Astrocyte (in vitro differentiated cells and primary cell): ENCODE measurements around the gene FRMD4A. TPM values are rescaled to one million over a fixed set of nuclear protein-coding genes. Genes with fewer than 3 reads are reported as not detected.

Experiments
- DNase-seq: peaks from one replicate; pipeline ENCODE4 v3.0.0-alpha.2; 2010; ENCODE audit warnings: low read depth
- FAIRE-seq: peaks from 2 replicates; lab custom pipeline; 2011; peaks lifted over from hg19 to GRCh38; lab: Jason Lieb, UNC
- H2AFZ ChIP-seq: 2 replicates; pipeline ENCODE4 v1.6.0; 2012; ENCODE audit warnings: low read depth, low read length, inconsistent platforms
- H3K27ac ChIP-seq: 2 replicates; pipeline ENCODE4 v1.5.1; 2011; ENCODE audit warnings: low read depth, low read length, inconsistent platforms
- H3K27me3 ChIP-seq: 2 replicates; pipeline ENCODE4 v1.6.0; 2011; ENCODE audit warnings: low read length, inconsistent platforms; ENCODE audit not compliant: insufficient read depth
- H3K36me3 ChIP-seq: 2 replicates; pipeline ENCODE4 v1.5.1; 2011; ENCODE audit warnings: low read length, inconsistent platforms; ENCODE audit not compliant: insufficient read depth
- H3K4me1 ChIP-seq: 2 replicates; pipeline ENCODE4 v1.5.1; 2011; ENCODE audit warnings: low read length, inconsistent platforms; ENCODE audit not compliant: insufficient read depth
- H3K4me2 ChIP-seq: 2 replicates; pipeline ENCODE4 v1.6.0; 2012; ENCODE audit warnings: low read length, inconsistent platforms
- H3K4me3 ChIP-seq: 2 replicates; pipeline ENCODE4 v1.5.1; 2011; ENCODE audit warnings: low read depth, mild to moderate bottlenecking, low read length, inconsistent platforms; ENCODE audit not compliant: insufficient read depth
- H3K79me2 ChIP-seq: 2 replicates; pipeline ENCODE4 v1.6.0; 2012; ENCODE audit warnings: mild to moderate bottlenecking, low read length, inconsistent platforms; ENCODE audit not compliant: insufficient read depth
- H3K9ac ChIP-seq: 2 replicates; pipeline ENCODE4 v1.6.0; 2012; ENCODE audit warnings: mild to moderate bottlenecking, low read length, inconsistent platforms
- H3K9me3 ChIP-seq: 2 replicates; pipeline ENCODE4 v1.5.1; 2012; ENCODE audit warnings: low read depth, mild to moderate bottlenecking, low read length, inconsistent platforms; ENCODE audit not compliant: insufficient read depth
- H4K20me1 ChIP-seq: 2 replicates; pipeline ENCODE4 v1.6.0; 2012; ENCODE audit warnings: low read length, inconsistent platforms; ENCODE audit not compliant: insufficient read depth
- H3K27ac Mint-ChIP-seq: one replicate; pipeline ENCODE4 v1.8.0; 2021; ENCODE audit warnings: mild to moderate bottlenecking, mixed read lengths; ENCODE audit not compliant: unreplicated experiment
- H3K27me3 Mint-ChIP-seq: one replicate; pipeline ENCODE4 v1.8.0; 2021; ENCODE audit warnings: low read depth, mixed read lengths; ENCODE audit not compliant: unreplicated experiment
- H3K36me3 Mint-ChIP-seq: one replicate; pipeline ENCODE4 v1.8.0; 2021; ENCODE audit warnings: low read depth, mixed read lengths; ENCODE audit not compliant: unreplicated experiment
- H3K4me1 Mint-ChIP-seq: one replicate; pipeline ENCODE4 v1.8.0; 2021; ENCODE audit warnings: low read depth, mixed read lengths; ENCODE audit not compliant: unreplicated experiment
- H3K4me3 Mint-ChIP-seq: one replicate; pipeline ENCODE4 v1.8.0; 2021; ENCODE audit warnings: mild to moderate bottlenecking, moderate library complexity, mixed read lengths; ENCODE audit not compliant: unreplicated experiment
- H3K9me3 Mint-ChIP-seq: one replicate; pipeline ENCODE4 v1.8.0; 2021; ENCODE audit warnings: mild to moderate bottlenecking, mixed read lengths; ENCODE audit not compliant: unreplicated experiment
- EZH2 ChIP-seq: IDR thresholded peaks from 2 replicates; pipeline ENCODE4 v1.6.1; 2012; ENCODE audit warnings: mild to moderate bottlenecking, low read length, inconsistent platforms; ENCODE audit not compliant: insufficient read depth
- total RNA-seq: library from RNA; stranded (reverse); gene quantifications from 2 replicates; pipeline ENCODE4 v1.2.1, GENCODE V29; 2021
- TF ChIP-seq, protein P1 (sequence below): IDR thresholded peaks from 2 replicates; pipeline ENCODE4 v1.5.1; 2011; ENCODE audit warnings: low read depth, mild to moderate bottlenecking, inconsistent platforms, low read length, moderate library complexity; ENCODE audit not compliant: insufficient read depth

FRMD4A gene
- total RNA-seq, 1 donor from 2014 or later = 82.5 TPM

DNA sequence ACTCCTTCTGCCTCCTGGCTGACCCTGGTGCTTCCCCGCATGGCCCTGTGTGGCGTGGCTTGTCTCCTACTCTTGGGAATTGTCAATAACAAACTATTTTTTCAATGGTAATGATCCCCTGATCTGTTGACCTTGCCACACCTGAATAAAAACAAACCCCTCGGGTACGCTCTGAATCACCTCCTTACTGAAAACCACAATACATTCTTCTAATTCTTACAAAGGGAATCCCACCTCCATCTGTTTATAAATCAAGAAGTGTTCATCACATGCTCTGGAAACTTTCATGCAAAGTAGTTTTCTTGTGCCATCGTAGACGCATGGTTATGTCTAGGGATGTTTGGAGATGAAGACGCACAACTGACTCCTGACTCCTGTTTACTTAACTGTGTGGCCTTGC lies 245.8 kb downstream of the FRMD4A start:
- Histone ChIP-seq H2AFZ (no peak overlapping the region), H3K4me2 (peak overlapping the region; percentile 62), H3K4me1 (peaks cover 23% of the 10 kb centered on the region), H3K4me3 (no peak overlapping the region), H3K27ac (no peak overlapping the region), H3K79me2 (no peaks in the 10 kb centered on the region), H3K9me3 (no peaks in the 10 kb centered on the region), H4K20me1 (no peaks in the 10 kb centered on the region), H3K36me3 (no peaks in the 10 kb centered on the region), H3K27me3 (peaks cover 19% of the 10 kb centered on the region), H3K9ac (peak overlapping the region; percentile 3)
- peak; percentile 79 for DNase-seq
- Mint-ChIP-seq H3K9me3 (peaks cover 2% of the 10 kb centered on the region), H3K36me3 (no peaks in the 10 kb centered on the region), H3K27ac (no peak overlapping the region), H3K4me1 (peaks cover 10% of the 10 kb centered on the region), H3K4me3 (no peak overlapping the region), H3K27me3 (peaks cover 20% of the 10 kb centered on the region)
- peak; percentile 73 for FAIRE-seq
- TF ChIP-seq, protein P1, sequence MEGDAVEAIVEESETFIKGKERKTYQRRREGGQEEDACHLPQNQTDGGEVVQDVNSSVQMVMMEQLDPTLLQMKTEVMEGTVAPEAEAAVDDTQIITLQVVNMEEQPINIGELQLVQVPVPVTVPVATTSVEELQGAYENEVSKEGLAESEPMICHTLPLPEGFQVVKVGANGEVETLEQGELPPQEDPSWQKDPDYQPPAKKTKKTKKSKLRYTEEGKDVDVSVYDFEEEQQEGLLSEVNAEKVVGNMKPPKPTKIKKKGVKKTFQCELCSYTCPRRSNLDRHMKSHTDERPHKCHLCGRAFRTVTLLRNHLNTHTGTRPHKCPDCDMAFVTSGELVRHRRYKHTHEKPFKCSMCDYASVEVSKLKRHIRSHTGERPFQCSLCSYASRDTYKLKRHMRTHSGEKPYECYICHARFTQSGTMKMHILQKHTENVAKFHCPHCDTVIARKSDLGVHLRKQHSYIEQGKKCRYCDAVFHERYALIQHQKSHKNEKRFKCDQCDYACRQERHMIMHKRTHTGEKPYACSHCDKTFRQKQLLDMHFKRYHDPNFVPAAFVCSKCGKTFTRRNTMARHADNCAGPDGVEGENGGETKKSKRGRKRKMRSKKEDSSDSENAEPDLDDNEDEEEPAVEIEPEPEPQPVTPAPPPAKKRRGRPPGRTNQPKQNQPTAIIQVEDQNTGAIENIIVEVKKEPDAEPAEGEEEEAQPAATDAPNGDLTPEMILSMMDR = no peak
- TF ChIP-seq EZH2 = no peak

DNA sequence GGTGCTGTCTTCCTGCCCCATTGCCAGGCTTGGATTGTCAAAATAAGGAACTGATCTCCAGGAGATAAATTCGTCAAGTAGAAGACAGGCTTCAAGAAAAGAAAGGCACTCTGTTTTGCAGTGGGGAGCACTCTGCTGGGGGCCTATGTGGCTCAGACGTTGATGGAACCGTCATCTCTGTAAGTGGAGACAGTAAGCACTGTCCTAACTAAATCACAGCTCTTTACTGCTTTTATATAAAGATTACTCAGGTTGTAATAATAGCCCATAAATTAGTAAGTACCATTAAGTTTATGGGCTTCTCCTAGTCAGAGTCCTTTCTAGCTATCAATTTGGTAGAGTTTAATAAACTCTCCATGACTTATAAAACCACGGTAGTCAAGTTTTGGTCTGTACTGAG lies 249.9 kb downstream of the FRMD4A start:
- Histone ChIP-seq H3K4me2 (no peak overlapping the region), H3K79me2 (no peaks in the 10 kb centered on the region), H2AFZ (no peak overlapping the region), H3K9me3 (peaks cover 6% of the 10 kb centered on the region), H3K27ac (no peak overlapping the region), H3K9ac (no peak overlapping the region), H3K4me1 (peaks cover 16% of the 10 kb centered on the region), H3K36me3 (no peaks in the 10 kb centered on the region), H4K20me1 (no peaks in the 10 kb centered on the region), H3K27me3 (peaks cover 19% of the 10 kb centered on the region), H3K4me3 (no peak overlapping the region)
- FAIRE-seq = no peak
- H3K27me3 Mint-ChIP-seq = peaks cover 25% of the 10 kb centered on the region
- DNase-seq = no peak
- peaks cover 2% of the 10 kb centered on the region for H3K36me3 Mint-ChIP-seq
- TF ChIP-seq, protein P1 = no peak
- no peak for TF ChIP-seq EZH2
- H3K4me3 Mint-ChIP-seq = no peak overlapping the region
- H3K27ac Mint-ChIP-seq = no peak overlapping the region
- H3K9me3 Mint-ChIP-seq = peaks cover 8% of the 10 kb centered on the region
- H3K4me1 Mint-ChIP-seq = peaks cover 9% of the 10 kb centered on the region

DNA sequence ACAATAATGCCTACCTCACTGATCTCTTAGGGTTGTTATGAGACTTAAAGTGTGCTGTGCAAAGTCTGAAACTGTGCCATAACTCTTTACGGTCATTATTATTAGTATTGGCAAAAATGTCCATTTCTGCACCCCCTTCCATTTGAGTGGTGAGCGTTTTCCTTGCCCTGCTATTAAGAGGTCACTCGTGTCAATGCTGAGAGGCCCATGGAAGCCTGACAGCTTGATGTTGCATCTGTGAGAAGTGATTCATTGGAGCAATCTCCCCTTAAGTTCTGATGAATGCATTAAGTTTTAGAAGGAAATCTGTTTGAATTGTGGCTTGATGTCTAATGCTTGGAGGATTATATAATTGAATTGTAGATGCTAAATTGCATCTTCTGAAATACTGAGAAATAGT lies 253.3 kb downstream of the FRMD4A start:
- peaks cover 16% of the 10 kb centered on the region for H3K4me1 ChIP-seq
- FAIRE-seq (no peak), DNase-seq (no peak)
- H3K9me3 ChIP-seq = peaks cover 6% of the 10 kb centered on the region
- H3K4me3 ChIP-seq = no peak overlapping the region
- Mint-ChIP-seq H3K27ac (no peak overlapping the region), H3K36me3 (peaks cover 5% of the 10 kb centered on the region), H3K4me3 (no peak overlapping the region), H3K27me3 (peaks cover 17% of the 10 kb centered on the region), H3K4me1 (peaks cover 9% of the 10 kb centered on the region), H3K9me3 (peaks cover 8% of the 10 kb centered on the region)
- no peaks in the 10 kb centered on the region for H3K36me3 ChIP-seq
- no peaks in the 10 kb centered on the region for H3K79me2 ChIP-seq
- no peak overlapping the region for H3K4me2 ChIP-seq
- H4K20me1 ChIP-seq = no peaks in the 10 kb centered on the region
- no peak overlapping the region for H3K9ac ChIP-seq
- H3K27me3 ChIP-seq = peaks cover 5% of the 10 kb centered on the region
- H3K27ac ChIP-seq = no peak overlapping the region
- no peak overlapping the region for H2AFZ ChIP-seq
- TF ChIP-seq, protein P1 = no peak
- no peak for TF ChIP-seq EZH2
